GM12878 (cell line): ENCODE measurements around the gene MVP. TPM values are rescaled to one million over a fixed set of nuclear protein-coding genes. Genes with fewer than 3 reads are reported as not detected.

Experiments used
- BACH1 ChIP-seq: fragments of 450-650 bp; IDR thresholded peaks from 2 replicates; pipeline ENCODE4 v1.6.1; 2017; ENCODE audit warnings: mild to moderate bottlenecking, borderline replicate concordance
- BRCA1 ChIP-seq: IDR thresholded peaks from 2 replicates; pipeline ENCODE4 v1.6.1; 2011; ENCODE audit warnings: low read depth, low read length, improper control_type of control experiment
- CBFB ChIP-seq: IDR thresholded peaks from 2 replicates; pipeline ENCODE4 v1.6.1; 2016; ENCODE audit warnings: antibody characterized with exemption, low read depth
- CREB1 ChIP-seq: IDR thresholded peaks from 2 replicates; pipeline ENCODE4 v1.6.1; 2012; ENCODE audit warnings: low read depth, mild to moderate bottlenecking, inconsistent platforms
- FOXK2 ChIP-seq: fragments of 450-650 bp; IDR thresholded peaks from 2 replicates; pipeline ENCODE4 v1.6.1; 2017; ENCODE audit warnings: mild to moderate bottlenecking, moderate library complexity
- JUNB ChIP-seq: IDR thresholded peaks from 2 replicates; pipeline ENCODE4 v1.6.1; 2016; ENCODE audit warnings: antibody characterized with exemption, mild to moderate bottlenecking
- LARP7 ChIP-seq: fragments of 450-650 bp; IDR thresholded peaks from 2 replicates; pipeline ENCODE4 v1.6.1; 2017; ENCODE audit warnings: mild to moderate bottlenecking
- PAX5 ChIP-seq: IDR thresholded peaks from 2 replicates; pipeline ENCODE4 v1.6.1; 2011; ENCODE audit warnings: low read depth, low read length, borderline replicate concordance
- POLR2AphosphoS5 ChIP-seq: IDR thresholded peaks from 2 replicates; pipeline ENCODE4 v1.6.1; 2011; ENCODE audit warnings: mild to moderate bottlenecking, low read length, inconsistent platforms
- RAD51 ChIP-seq: fragments of 450-650 bp; IDR thresholded peaks from 2 replicates; pipeline ENCODE4 v1.6.1; 2016; ENCODE audit warnings: moderate library complexity, mild to moderate bottlenecking, inconsistent platforms
- RELA ChIP-seq: fragments of 450-650 bp; IDR thresholded peaks from 2 replicates; pipeline ENCODE4 v1.8.0; 2014; ENCODE audit warnings: borderline replicate concordance; ENCODE audit not compliant: partially characterized antibody
- SMARCA5 ChIP-seq: fragments of 450-650 bp; IDR thresholded peaks from 2 replicates; pipeline ENCODE4 v1.6.1; 2017; ENCODE audit warnings: mild to moderate bottlenecking
- SRF ChIP-seq, 2 experiments: IDR thresholded peaks; 2 replicates each; pipeline ENCODE4 v1.6.1; 2011; ENCODE audit warnings: low read depth in 2 of 2, low read length in 2 of 2, mild to moderate bottlenecking in 1 of 2, moderate library complexity in 1 of 2
- YY1 ChIP-seq: IDR thresholded peaks from 2 replicates; pipeline ENCODE4 v1.6.1; 2011; ENCODE audit warnings: low read depth, mild to moderate bottlenecking, low read length
- polyA plus RNA-seq, 11 experiments: library from polyadenylated mRNA; depleted of rRNA in 4 of 11; unstranded in 6 of 11; stranded (reverse) in 5 of 11; fragments of >200 nt; fragmentation: Nextera tagmentation in 4 of 11; fragmentation: Illumina TruSeq in 1 of 11; extraction: Ambion mirVana in 4 of 11; extraction: Trizol in 1 of 11; gene quantifications; 1 replicate in 1 of 11; 2 replicates in 10 of 11; pipeline versions ENCODE4 v1.2.1 to v1.2.3, GENCODE V29; 2011 to 2016; ENCODE audit warnings: inconsistent platforms in 2 of 11, missing spikeins in 2 of 11, low read depth in 1 of 11
- total RNA-seq, 4 experiments: library from RNA; depleted of rRNA in 3 of 4; stranded (reverse); fragments of >200 nt in 3 of 4; fragmentation: Illumina TruSeq in 1 of 4; extraction: Trizol in 1 of 4; gene quantifications; 2 replicates each; pipeline versions ENCODE4 v1.2.1 to v1.2.3, GENCODE V29; 2013 to 2021
- TF ChIP-seq, protein P1 (sequence below), 3 experiments: IDR thresholded peaks in 2 of 3; conservative IDR thresholded peaks in 1 of 3; 2 replicates each; pipeline ENCODE4 v1.5.1; 2011; ENCODE audit warnings: low read depth in 3 of 3, low read length in 3 of 3, mild to moderate bottlenecking in 3 of 3, control low read depth in 2 of 3, moderate library complexity in 2 of 3, inconsistent platforms in 1 of 3, mixed read lengths in 1 of 3; ENCODE audit not compliant: control insufficient read depth in 2 of 3, insufficient read depth in 1 of 3; ENCODE audit errors: extremely low read depth in 1 of 3
- TF ChIP-seq, protein P2 (sequence below): IDR thresholded peaks from 2 replicates; pipeline ENCODE4 v1.6.1; 2011; ENCODE audit warnings: borderline replicate concordance, low read depth, mild to moderate bottlenecking, moderate library complexity, low read length; ENCODE audit not compliant: insufficient read depth, poor library complexity, severe bottlenecking
- TF ChIP-seq, protein P3 (sequence below): fragments of 450-650 bp; IDR thresholded peaks from 2 replicates; pipeline ENCODE4 v1.6.1; 2017; ENCODE audit warnings: borderline replicate concordance
- TF ChIP-seq, protein P4 (sequence below): fragments of 450-650 bp; IDR thresholded peaks from 2 replicates; pipeline ENCODE4 v1.6.1; 2016; ENCODE audit warnings: mild to moderate bottlenecking
- TF ChIP-seq, protein P5 (sequence below): fragments of 450-650 bp; IDR thresholded peaks from 2 replicates; pipeline ENCODE4 v1.6.1; 2017; ENCODE audit warnings: mild to moderate bottlenecking
- TF ChIP-seq, protein P6 (sequence below): fragments of 450-650 bp; IDR thresholded peaks from 2 replicates; pipeline ENCODE4 v1.6.1; 2018; ENCODE audit warnings: mild to moderate bottlenecking, low read depth, moderate library complexity; ENCODE audit not compliant: partially characterized antibody

Gene MVP
- total and polyA plus RNA-seq, 10 of the 15 experiments (the other 5 are each of a cell fraction or from before 2014, with no cell fraction given): 0.98 to 74.2 (median 54.7) TPM

DNA sequence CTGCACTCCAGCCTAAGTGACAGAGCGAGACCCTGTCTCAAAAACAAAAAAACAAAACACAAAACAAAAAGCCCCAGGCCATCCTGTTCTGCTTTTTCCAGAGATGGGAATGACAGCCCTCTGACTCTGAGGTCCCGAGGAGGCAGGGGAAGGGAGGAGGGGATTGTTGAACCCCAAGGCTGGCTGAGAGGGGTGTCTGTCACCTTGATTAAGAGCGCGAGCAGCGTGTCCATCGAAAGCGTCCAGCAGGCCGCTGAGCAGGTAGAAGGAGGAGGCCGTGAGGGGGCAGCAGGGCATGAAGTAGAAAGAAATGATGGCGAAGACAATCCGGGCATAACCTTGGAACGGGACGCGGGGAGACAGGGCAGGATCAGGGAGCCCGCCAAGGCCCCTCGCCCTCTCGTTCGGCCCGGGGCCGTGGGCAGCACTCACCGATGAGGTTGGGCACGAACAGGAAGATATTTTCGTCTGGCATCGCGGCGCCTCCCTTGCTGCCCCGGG lies 42.2 kb downstream of the MVP start (continued):
- TF ChIP-seq, protein P1, sequence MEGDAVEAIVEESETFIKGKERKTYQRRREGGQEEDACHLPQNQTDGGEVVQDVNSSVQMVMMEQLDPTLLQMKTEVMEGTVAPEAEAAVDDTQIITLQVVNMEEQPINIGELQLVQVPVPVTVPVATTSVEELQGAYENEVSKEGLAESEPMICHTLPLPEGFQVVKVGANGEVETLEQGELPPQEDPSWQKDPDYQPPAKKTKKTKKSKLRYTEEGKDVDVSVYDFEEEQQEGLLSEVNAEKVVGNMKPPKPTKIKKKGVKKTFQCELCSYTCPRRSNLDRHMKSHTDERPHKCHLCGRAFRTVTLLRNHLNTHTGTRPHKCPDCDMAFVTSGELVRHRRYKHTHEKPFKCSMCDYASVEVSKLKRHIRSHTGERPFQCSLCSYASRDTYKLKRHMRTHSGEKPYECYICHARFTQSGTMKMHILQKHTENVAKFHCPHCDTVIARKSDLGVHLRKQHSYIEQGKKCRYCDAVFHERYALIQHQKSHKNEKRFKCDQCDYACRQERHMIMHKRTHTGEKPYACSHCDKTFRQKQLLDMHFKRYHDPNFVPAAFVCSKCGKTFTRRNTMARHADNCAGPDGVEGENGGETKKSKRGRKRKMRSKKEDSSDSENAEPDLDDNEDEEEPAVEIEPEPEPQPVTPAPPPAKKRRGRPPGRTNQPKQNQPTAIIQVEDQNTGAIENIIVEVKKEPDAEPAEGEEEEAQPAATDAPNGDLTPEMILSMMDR (IDR thresholded peaks at IDR 0.05 in 2 of 3, conservative IDR thresholded peaks at IDR 0.05 in 1 of 3; ENCODE audit: control insufficient read depth in 2 of 3, extremely low read depth in 1 of 3, insufficient read depth in 1 of 3, low read depth in 3 of 3, low read length in 3 of 3): peak in 1 of 3 experiments; percentile 32; a peak in 1 of 6 replicates
- TF ChIP-seq SRF (IDR thresholded peaks at IDR 0.05; ENCODE audit: low read depth in 2 of 2, low read length in 2 of 2) (no peak), JUNB (no peak), SMARCA5 (no peak), PAX5 (no peak), YY1 (0 out of 2 replicates have a peak, but pooled peaks have one; percentile 13), POLR2AphosphoS5 (no peak), CREB1 (no peak), RELA (no peak), BACH1 (no peak), BRCA1 (no peak), CBFB (no peak), RAD51 (no peak), LARP7 (0 out of 2 replicates have a peak, but pooled peaks have one; percentile 62), FOXK2 (no peak)
- TF ChIP-seq, protein P2, sequence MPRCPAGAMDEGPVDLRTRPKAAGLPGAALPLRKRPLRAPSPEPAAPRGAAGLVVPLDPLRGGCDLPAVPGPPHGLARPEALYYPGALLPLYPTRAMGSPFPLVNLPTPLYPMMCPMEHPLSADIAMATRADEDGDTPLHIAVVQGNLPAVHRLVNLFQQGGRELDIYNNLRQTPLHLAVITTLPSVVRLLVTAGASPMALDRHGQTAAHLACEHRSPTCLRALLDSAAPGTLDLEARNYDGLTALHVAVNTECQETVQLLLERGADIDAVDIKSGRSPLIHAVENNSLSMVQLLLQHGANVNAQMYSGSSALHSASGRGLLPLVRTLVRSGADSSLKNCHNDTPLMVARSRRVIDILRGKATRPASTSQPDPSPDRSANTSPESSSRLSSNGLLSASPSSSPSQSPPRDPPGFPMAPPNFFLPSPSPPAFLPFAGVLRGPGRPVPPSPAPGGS: no peak
- TF ChIP-seq, protein P3, sequence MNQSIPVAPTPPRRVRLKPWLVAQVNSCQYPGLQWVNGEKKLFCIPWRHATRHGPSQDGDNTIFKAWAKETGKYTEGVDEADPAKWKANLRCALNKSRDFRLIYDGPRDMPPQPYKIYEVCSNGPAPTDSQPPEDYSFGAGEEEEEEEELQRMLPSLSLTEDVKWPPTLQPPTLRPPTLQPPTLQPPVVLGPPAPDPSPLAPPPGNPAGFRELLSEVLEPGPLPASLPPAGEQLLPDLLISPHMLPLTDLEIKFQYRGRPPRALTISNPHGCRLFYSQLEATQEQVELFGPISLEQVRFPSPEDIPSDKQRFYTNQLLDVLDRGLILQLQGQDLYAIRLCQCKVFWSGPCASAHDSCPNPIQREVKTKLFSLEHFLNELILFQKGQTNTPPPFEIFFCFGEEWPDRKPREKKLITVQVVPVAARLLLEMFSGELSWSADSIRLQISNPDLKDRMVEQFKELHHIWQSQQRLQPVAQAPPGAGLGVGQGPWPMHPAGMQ: no peak
- TF ChIP-seq, protein P4, sequence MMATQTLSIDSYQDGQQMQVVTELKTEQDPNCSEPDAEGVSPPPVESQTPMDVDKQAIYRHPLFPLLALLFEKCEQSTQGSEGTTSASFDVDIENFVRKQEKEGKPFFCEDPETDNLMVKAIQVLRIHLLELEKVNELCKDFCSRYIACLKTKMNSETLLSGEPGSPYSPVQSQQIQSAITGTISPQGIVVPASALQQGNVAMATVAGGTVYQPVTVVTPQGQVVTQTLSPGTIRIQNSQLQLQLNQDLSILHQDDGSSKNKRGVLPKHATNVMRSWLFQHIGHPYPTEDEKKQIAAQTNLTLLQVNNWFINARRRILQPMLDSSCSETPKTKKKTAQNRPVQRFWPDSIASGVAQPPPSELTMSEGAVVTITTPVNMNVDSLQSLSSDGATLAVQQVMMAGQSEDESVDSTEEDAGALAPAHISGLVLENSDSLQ: 0 out of 2 replicates have a peak, but pooled peaks have one; percentile 6
- TF ChIP-seq, protein P5, sequence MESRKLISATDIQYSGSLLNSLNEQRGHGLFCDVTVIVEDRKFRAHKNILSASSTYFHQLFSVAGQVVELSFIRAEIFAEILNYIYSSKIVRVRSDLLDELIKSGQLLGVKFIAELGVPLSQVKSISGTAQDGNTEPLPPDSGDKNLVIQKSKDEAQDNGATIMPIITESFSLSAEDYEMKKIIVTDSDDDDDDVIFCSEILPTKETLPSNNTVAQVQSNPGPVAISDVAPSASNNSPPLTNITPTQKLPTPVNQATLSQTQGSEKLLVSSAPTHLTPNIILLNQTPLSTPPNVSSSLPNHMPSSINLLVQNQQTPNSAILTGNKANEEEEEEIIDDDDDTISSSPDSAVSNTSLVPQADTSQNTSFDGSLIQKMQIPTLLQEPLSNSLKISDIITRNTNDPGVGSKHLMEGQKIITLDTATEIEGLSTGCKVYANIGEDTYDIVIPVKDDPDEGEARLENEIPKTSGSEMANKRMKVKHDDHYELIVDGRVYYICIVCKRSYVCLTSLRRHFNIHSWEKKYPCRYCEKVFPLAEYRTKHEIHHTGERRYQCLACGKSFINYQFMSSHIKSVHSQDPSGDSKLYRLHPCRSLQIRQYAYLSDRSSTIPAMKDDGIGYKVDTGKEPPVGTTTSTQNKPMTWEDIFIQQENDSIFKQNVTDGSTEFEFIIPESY: no peak
- TF ChIP-seq, protein P6, sequence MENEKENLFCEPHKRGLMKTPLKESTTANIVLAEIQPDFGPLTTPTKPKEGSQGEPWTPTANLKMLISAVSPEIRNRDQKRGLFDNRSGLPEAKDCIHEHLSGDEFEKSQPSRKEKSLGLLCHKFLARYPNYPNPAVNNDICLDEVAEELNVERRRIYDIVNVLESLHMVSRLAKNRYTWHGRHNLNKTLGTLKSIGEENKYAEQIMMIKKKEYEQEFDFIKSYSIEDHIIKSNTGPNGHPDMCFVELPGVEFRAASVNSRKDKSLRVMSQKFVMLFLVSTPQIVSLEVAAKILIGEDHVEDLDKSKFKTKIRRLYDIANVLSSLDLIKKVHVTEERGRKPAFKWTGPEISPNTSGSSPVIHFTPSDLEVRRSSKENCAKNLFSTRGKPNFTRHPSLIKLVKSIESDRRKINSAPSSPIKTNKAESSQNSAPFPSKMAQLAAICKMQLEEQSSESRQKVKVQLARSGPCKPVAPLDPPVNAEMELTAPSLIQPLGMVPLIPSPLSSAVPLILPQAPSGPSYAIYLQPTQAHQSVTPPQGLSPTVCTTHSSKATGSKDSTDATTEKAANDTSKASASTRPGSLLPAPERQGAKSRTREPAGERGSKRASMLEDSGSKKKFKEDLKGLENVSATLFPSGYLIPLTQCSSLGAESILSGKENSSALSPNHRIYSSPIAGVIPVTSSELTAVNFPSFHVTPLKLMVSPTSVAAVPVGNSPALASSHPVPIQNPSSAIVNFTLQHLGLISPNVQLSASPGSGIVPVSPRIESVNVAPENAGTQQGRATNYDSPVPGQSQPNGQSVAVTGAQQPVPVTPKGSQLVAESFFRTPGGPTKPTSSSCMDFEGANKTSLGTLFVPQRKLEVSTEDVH: no peak
